ENCODE measurements around the gene TMEM51. TPM values are rescaled to one million over a fixed set of nuclear protein-coding genes. Genes with fewer than 3 reads are reported as not detected.

The TMEM51 gene
- total and polyA plus RNA-seq, 2 of the 13 experiments (the other 11 are each of a cell fraction or from before 2014, with no cell fraction given) = 12.2 to 22.3 TPM

DNA sequence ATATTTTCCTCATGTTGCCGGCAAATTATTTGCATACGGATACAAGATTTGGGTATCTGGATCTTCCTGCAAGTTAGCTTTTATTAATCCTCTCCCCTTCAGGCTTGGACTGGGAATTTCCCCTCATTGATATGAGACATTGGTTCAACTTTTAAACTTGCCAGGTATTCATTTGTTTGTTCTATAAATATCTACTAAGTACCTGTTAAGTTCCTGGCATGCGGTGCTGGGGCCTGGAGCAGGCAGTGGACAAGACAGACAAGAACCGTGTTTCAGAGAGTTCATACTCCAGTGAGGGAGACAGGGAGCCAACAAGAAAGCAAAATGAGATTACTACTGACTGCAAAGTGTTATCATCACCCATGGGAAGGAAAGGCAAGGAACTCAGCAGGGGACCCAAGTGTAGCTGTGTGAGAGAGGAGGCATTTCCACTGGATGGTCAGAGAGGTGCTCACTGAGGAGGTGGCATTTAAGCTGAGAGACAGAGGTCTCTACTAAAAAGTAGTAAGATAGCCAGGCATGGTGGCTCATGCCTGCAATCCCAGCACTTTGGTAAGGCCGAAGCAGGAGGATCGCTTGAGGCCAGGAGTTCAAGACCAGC, 54.4 kb downstream of the TMEM51 start:
- WGBS (ENCODE audit: low lambda C conversion rate) = 73% methylated on average over 6 of the region's 6 CpGs
- Histone ChIP-seq H3K36me3 (replicated peaks in 1 of 2; ENCODE audit: control insufficient read depth in 1 of 2, insufficient read depth in 2 of 2, low read length in 2 of 2) (peaks cover 3 to 23% of the 10 kb centered on the region in 2 experiments), H3K27me3 (ENCODE audit: control insufficient read depth in 1 of 2, insufficient read depth in 2 of 2, low read length in 2 of 2) (no peaks in the 10 kb centered on the region), H3K79me2 (ENCODE audit: insufficient read depth, low read length) (peaks cover 13% of the 10 kb centered on the region), H2AFZ (ENCODE audit: low read length) (no peak overlapping the region), H3K9ac (ENCODE audit: insufficient read depth, low read depth, low read length) (no peak overlapping the region), H3K4me1 (ENCODE audit: insufficient read depth, low read length) (peaks cover 41% of the 10 kb centered on the region), H3K9me3 (ENCODE audit: low read length) (no peaks in the 10 kb centered on the region), H3K4me2 (ENCODE audit: low read depth, low read length) (no peak overlapping the region), H3K27ac (ENCODE audit: extremely low read length, insufficient read depth, low read length) (no peak overlapping the region), H3K4me3 (replicated peaks in 1 of 3; ENCODE audit: insufficient read depth in 1 of 3, low read depth in 2 of 3, low read length in 3 of 3) (no peak overlapping the region), H4K20me1 (ENCODE audit: insufficient read depth, low read length) (peaks cover 19% of the 10 kb centered on the region; the same call in 1 of the 2 replicates)
- no peak for ATAC-seq
- no peak for DNase-seq (ENCODE audit: low spot score)
- BruUV-seq (replicated peaks) = no TSS peak
- no peak for TF ChIP-seq ZFP1 (CRISPR knock-in tag; IDR thresholded peaks at IDR 0.05)
- no peak for TF ChIP-seq MXD4 (CRISPR knock-in tag; IDR thresholded peaks at IDR 0.05)
- TF ChIP-seq KDM4B (CRISPR knock-in tag; IDR thresholded peaks at IDR 0.05) = no peak
- TF ChIP-seq SMARCC2 (IDR thresholded peaks at IDR 0.05) = no peak
- TF ChIP-seq, protein P1, sequence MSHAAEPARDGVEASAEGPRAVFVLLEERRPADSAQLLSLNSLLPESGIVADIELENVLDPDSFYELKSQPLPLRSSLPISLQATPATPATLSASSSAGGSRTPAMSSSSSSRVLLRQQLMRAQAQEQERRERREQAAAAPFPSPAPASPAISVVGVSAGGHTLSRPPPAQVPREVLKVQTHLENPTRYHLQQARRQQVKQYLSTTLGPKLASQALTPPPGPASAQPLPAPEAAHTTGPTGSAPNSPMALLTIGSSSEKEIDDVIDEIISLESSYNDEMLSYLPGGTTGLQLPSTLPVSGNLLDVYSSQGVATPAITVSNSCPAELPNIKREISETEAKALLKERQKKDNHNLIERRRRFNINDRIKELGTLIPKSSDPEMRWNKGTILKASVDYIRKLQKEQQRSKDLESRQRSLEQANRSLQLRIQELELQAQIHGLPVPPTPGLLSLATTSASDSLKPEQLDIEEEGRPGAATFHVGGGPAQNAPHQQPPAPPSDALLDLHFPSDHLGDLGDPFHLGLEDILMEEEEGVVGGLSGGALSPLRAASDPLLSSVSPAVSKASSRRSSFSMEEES (CRISPR knock-in tag; IDR thresholded peaks at IDR 0.05) = no peak
- intact Hi-C loops (cut with micrococcal nuclease; ENCODE audit: unreplicated experiment) (loop anchor here (2.0 kb wide), 2 partner anchors 65 to 95 kb away; no protein-coding TSS in a partner anchor), in situ Hi-C loops (cut with HindIII; ENCODE audit: extremely low pct_ligation_motif_present, low pct_unique_long_range_greater_than_20kb) (no loop called here)
- POLR2A ChIA-PET = no interaction called here
- CTCF ChIA-PET (ENCODE audit: low intra/inter-chr PET ratio, low total read pairs) = no interaction called here
- FAIRE-seq = no peak

DNA sequence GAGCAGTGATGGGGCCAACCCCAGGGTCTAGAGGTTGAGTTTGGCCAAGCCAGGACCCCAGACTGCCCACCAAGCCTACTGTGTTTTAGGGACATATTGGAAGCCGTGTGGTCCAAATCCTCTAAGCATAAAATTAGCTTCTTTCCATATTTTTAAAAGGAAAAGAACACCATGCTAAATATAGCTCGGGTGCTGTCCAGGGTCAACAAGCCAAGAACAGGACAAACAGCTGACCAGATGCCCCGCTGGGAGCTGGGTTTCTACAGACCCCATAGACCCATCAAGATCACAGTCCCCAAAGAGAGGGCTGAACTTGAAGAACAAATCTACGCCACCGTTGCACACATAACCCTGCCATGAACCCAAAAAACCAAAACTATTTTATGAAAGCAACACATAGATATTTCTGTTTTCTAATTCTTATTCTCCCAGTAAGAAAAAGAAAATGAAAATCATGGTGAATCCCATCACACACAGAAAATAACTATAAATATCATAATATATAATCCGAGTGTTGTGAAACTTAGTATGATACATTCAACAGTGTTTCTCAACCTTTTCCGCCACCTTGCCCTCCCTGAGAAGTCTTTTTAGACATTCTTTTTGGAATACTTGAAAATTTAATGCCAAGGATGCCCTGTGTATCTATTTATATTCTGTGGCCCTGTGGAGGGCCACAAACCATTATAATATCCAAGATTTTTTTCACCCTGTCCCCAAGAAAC, 57.3 kb downstream of the TMEM51 start:
- DNase-seq (ENCODE audit: low spot score) = no peak
- in situ Hi-C loops (cut with HindIII; ENCODE audit: extremely low pct_ligation_motif_present, low pct_unique_long_range_greater_than_20kb) (no loop called here), intact Hi-C loops (cut with micrococcal nuclease; ENCODE audit: unreplicated experiment) (no loop called here)
- Histone ChIP-seq H3K27me3 (ENCODE audit: control insufficient read depth in 1 of 2, insufficient read depth in 2 of 2, low read length in 2 of 2) (no peaks in the 10 kb centered on the region), H3K79me2 (ENCODE audit: insufficient read depth, low read length) (peaks cover 13% of the 10 kb centered on the region), H3K4me2 (ENCODE audit: low read depth, low read length) (no peak overlapping the region), H3K9ac (ENCODE audit: insufficient read depth, low read depth, low read length) (no peak overlapping the region), H3K4me1 (ENCODE audit: insufficient read depth, low read length) (peaks cover 24% of the 10 kb centered on the region), H3K9me3 (ENCODE audit: low read length) (no peaks in the 10 kb centered on the region), H2AFZ (ENCODE audit: low read length) (no peak overlapping the region), H3K4me3 (replicated peaks in 1 of 3; ENCODE audit: insufficient read depth in 1 of 3, low read depth in 2 of 3, low read length in 3 of 3) (no peak overlapping the region), H3K36me3 (replicated peaks in 1 of 2; ENCODE audit: control insufficient read depth in 1 of 2, insufficient read depth in 2 of 2, low read length in 2 of 2) (peaks cover 8 to 23% of the 10 kb centered on the region in 2 experiments), H3K27ac (ENCODE audit: extremely low read length, insufficient read depth, low read length) (no peak overlapping the region), H4K20me1 (ENCODE audit: insufficient read depth, low read length) (peaks cover 19% of the 10 kb centered on the region; the same call in 1 of the 2 replicates)
- CTCF ChIA-PET (ENCODE audit: low intra/inter-chr PET ratio, low total read pairs) = no interaction called here
- 85% methylated on average over 7 of the region's 7 CpGs for WGBS (ENCODE audit: low lambda C conversion rate)
- POLR2A ChIA-PET = no interaction called here
- FAIRE-seq = no peak
- no TSS peak for BruUV-seq (replicated peaks)
- TF ChIP-seq ZNF577 (CRISPR knock-in tag; IDR thresholded peaks at IDR 0.05; ENCODE audit: borderline replicate concordance, low read depth) = no peak
- no peak for TF ChIP-seq DR1 (CRISPR knock-in tag; IDR thresholded peaks at IDR 0.05)
- no peak for TF ChIP-seq ZNF773 (CRISPR knock-in tag; IDR thresholded peaks at IDR 0.05; ENCODE audit: borderline replicate concordance)
- ATAC-seq = no peak
